GM18909 (cell line): Measurements from ENCODE around the gene STXBP4.
A peak's percentile ranks its signal among the peaks of the same experiment; 100 is the strongest.

Source experiments
- ATAC-seq: cut with Tn5 transposase; IDR thresholded peaks from one replicate; pipeline ENCODE4 v1.9.1; 2021; ENCODE audit warnings: mild to moderate bottlenecking; ENCODE audit not compliant: unreplicated experiment, poor library complexity

The STXBP4 gene

GRCh38 chr17:54968262-54968987 lies at the start of gene STXBP4, which contains the start of gene COX11:
TSS of gene STXBP4 (plus strand) at chr17:54968765. CDS start at chr17:54986220, 17,455 bp downstream.
TSS of gene COX11 (minus strand) at chr17:54968654. CDS start at chr17:54968646, 8 bp downstream.
- peak; percentile 92 for ATAC-seq

- no peak for ATAC-seq
These were observed 49.1 kb upstream of the STXBP4 start for GRCh38 chr17:54919425-54919824.

GRCh38 chr17:54920819-54921218 lies 47.7 kb upstream of the STXBP4 start:
- no peak for ATAC-seq

GRCh38 chr17:54924405-54924804 lies 44.2 kb upstream of the STXBP4 start:
- ATAC-seq = no peak

- no peak for ATAC-seq
These were observed 41.0 kb upstream of the STXBP4 start for GRCh38 chr17:54927525-54927924.

GRCh38 chr17:54932711-54933110 lies 35.9 kb upstream of the STXBP4 start:
- ATAC-seq = no peak

GRCh38 chr17:54933921-54934320 lies 34.6 kb upstream of the STXBP4 start:
- no peak for ATAC-seq

GRCh38 chr17:54935471-54935870 lies 33.1 kb upstream of the STXBP4 start:
- ATAC-seq = no peak

- ATAC-seq = no peak
These were observed 31.5 kb upstream of the STXBP4 start for GRCh38 chr17:54937018-54937417.

GRCh38 chr17:54937426-54937825 lies 31.1 kb upstream of the STXBP4 start:
- no peak for ATAC-seq

- no peak for ATAC-seq
These were observed 27.3 kb upstream of the STXBP4 start for GRCh38 chr17:54941285-54941684.

- no peak for ATAC-seq
These were observed 23.8 kb upstream of the STXBP4 start for GRCh38 chr17:54944796-54945195.

- ATAC-seq = no peak
These were observed 23.3 kb upstream of the STXBP4 start for GRCh38 chr17:54945231-54945630.

- ATAC-seq = no peak
These were observed 22.9 kb upstream of the STXBP4 start for GRCh38 chr17:54945671-54946070.

- no peak for ATAC-seq
These were observed 21.2 kb upstream of the STXBP4 start for GRCh38 chr17:54947396-54947795.

- ATAC-seq = no peak
These were observed 20.2 kb upstream of the STXBP4 start for GRCh38 chr17:54948380-54948779.

- no peak for ATAC-seq
These were observed 18.4 kb upstream of the STXBP4 start for GRCh38 chr17:54950116-54950515.

GRCh38 chr17:54951286-54951685 lies 17.3 kb upstream of the STXBP4 start:
- ATAC-seq = no peak

- no peak for ATAC-seq
These were observed 11.8 kb upstream of the STXBP4 start for GRCh38 chr17:54956791-54957190.

GRCh38 chr17:54967621-54968261 lies 824 bp upstream of the STXBP4 start:
- peak; percentile 33 for ATAC-seq

- ATAC-seq = peak; percentile 38
These were observed 395 bp downstream of the STXBP4 start for GRCh38 chr17:54968988-54969332.
